Measurements from ENCODE around the gene LMAN1L. TPM values are rescaled to one million over a fixed set of nuclear protein-coding genes. Genes with fewer than 3 reads are reported as not detected.

LMAN1L gene
- total and polyA plus RNA-seq, 2 experiments from 2014 or later = not detected

DNA sequence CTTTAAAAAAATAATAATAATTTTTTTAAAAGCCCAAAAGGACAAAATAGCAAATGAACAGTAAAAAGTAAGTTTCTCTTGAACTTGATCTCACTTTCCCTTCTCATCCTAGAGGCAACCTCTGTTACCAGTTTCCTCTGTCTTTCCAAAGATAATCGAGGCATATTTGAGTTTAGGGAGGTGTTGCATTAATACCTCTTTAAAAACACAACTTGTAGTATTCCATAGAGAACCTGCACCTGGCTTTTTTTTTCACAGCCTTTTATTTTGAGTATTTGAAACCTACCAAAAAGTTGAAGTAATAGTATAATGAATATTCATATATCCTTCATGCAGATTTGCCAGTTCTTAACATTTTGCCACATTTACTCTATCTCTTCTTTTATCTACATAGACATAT, 21.6 kb upstream of the LMAN1L start:
- TF ChIP-seq, protein P1, sequence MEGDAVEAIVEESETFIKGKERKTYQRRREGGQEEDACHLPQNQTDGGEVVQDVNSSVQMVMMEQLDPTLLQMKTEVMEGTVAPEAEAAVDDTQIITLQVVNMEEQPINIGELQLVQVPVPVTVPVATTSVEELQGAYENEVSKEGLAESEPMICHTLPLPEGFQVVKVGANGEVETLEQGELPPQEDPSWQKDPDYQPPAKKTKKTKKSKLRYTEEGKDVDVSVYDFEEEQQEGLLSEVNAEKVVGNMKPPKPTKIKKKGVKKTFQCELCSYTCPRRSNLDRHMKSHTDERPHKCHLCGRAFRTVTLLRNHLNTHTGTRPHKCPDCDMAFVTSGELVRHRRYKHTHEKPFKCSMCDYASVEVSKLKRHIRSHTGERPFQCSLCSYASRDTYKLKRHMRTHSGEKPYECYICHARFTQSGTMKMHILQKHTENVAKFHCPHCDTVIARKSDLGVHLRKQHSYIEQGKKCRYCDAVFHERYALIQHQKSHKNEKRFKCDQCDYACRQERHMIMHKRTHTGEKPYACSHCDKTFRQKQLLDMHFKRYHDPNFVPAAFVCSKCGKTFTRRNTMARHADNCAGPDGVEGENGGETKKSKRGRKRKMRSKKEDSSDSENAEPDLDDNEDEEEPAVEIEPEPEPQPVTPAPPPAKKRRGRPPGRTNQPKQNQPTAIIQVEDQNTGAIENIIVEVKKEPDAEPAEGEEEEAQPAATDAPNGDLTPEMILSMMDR (IDR thresholded peaks at IDR 0.05; ENCODE audit: poor library complexity) = no peak

DNA sequence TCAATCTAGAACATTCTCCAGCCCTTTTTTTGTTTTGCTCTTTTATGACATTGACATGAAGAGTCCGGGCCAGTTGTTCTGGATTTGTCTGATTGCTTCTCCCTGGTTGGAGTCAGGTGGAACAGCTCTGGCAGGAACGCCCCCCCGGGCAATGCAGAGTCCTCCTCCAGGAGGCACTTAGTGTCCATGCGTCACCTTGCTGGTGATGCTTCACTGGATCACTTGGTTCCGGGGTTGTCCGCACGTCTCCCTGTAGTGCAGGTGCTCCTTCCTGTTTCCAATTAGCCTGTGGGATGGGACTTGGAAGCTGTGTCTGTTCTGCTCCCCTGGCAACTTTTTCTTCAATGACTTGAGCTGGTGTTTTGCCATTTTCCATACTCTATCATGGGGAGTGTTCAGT, 21.0 kb upstream of the LMAN1L start:
- Histone ChIP-seq H3K9me2 (replicated peaks; ENCODE audit: insufficient read depth) (no peaks in the 10 kb centered on the region), H3K27ac (no peak overlapping the region), H3K79me2 (peaks cover 93% of the 10 kb centered on the region), H3K4me1 (ENCODE audit: insufficient read depth) (peaks cover 30% of the 10 kb centered on the region), H3K4me2 (no peak overlapping the region), H3K27me3 (no peaks in the 10 kb centered on the region), H3K36me3 (replicated peaks; ENCODE audit: insufficient read depth, low read depth) (no peaks in the 10 kb centered on the region), H2AFZ (no peak overlapping the region), H3K9me3 (ENCODE audit: low read depth) (no peaks in the 10 kb centered on the region), H3K4me3 (no peak overlapping the region), H4K20me1 (ENCODE audit: insufficient read depth, poor library complexity, severe bottlenecking) (peaks cover 72% of the 10 kb centered on the region)
- DNase-seq (ENCODE audit: low spot score) = no peak
- TF ChIP-seq EZH2 (IDR thresholded peaks at IDR 0.05; ENCODE audit: borderline replicate concordance) = no peak
- no peak for TF ChIP-seq EZH2phosphoT487 (IDR thresholded peaks at IDR 0.05; ENCODE audit: low read depth, severe bottlenecking, unreplicated experiment)
- TF ChIP-seq, protein P1 (IDR thresholded peaks at IDR 0.05; ENCODE audit: poor library complexity) = no peak
- 87% methylated on average over 7 of the region's 7 CpGs for WGBS (ENCODE audit: low lambda C conversion rate, missing lambda C conversion rate)

More for the DNA sequence above, 21.6 kb upstream of the LMAN1L start:
- Histone ChIP-seq H3K4me1 (ENCODE audit: insufficient read depth) (peaks cover 30% of the 10 kb centered on the region), H3K9me2 (replicated peaks; ENCODE audit: insufficient read depth) (no peaks in the 10 kb centered on the region), H3K4me3 (no peak overlapping the region), H3K27me3 (no peaks in the 10 kb centered on the region), H3K36me3 (replicated peaks; ENCODE audit: insufficient read depth, low read depth) (no peaks in the 10 kb centered on the region), H3K9me3 (ENCODE audit: low read depth) (no peaks in the 10 kb centered on the region), H3K79me2 (peaks cover 94% of the 10 kb centered on the region), H3K4me2 (no peak overlapping the region), H4K20me1 (ENCODE audit: insufficient read depth, poor library complexity, severe bottlenecking) (peaks cover 74% of the 10 kb centered on the region), H3K27ac (no peak overlapping the region), H2AFZ (no peak overlapping the region)
- DNase-seq (ENCODE audit: low spot score) = no peak
- 85% methylated on average over 1 of the region's 1 CpG for WGBS (ENCODE audit: low lambda C conversion rate, missing lambda C conversion rate)

GRCh38 chr15:74792227-74793016, 20.2 kb upstream of the LMAN1L start:
- DNase-seq (ENCODE audit: low spot score) = no peak
- Histone ChIP-seq H3K27ac (no peak overlapping the region), H3K9me2 (replicated peaks; ENCODE audit: insufficient read depth) (no peaks in the 10 kb centered on the region), H4K20me1 (ENCODE audit: insufficient read depth, poor library complexity, severe bottlenecking) (peaks cover 72% of the 10 kb centered on the region), H3K27me3 (no peaks in the 10 kb centered on the region), H3K9me3 (ENCODE audit: low read depth) (no peaks in the 10 kb centered on the region), H2AFZ (no peak overlapping the region), H3K4me2 (no peak overlapping the region), H3K36me3 (replicated peaks; ENCODE audit: insufficient read depth, low read depth) (no peaks in the 10 kb centered on the region), H3K4me1 (ENCODE audit: insufficient read depth) (peaks cover 29% of the 10 kb centered on the region), H3K79me2 (peaks cover 86% of the 10 kb centered on the region), H3K4me3 (no peak overlapping the region)
- 87% methylated on average over 12 of the region's 12 CpGs for WGBS (ENCODE audit: low lambda C conversion rate, missing lambda C conversion rate)
- TF ChIP-seq EZH2 (IDR thresholded peaks at IDR 0.05; ENCODE audit: borderline replicate concordance) = no peak
- TF ChIP-seq, protein P1 (IDR thresholded peaks at IDR 0.05; ENCODE audit: poor library complexity) = no peak
- no peak for TF ChIP-seq EZH2phosphoT487 (IDR thresholded peaks at IDR 0.05; ENCODE audit: low read depth, severe bottlenecking, unreplicated experiment)
